Motor neuron (in vitro differentiated cells): Measurements from ENCODE around the gene ADH1A. TPM values are rescaled to one million over a fixed set of nuclear protein-coding genes. Genes with fewer than 3 reads are reported as not detected.
A peak's percentile ranks its signal among the peaks of the same experiment; 100 is the strongest.

ENCODE experiments used
- ATAC-seq, 8 experiments: fragments of 200-7000 bp; cut with Tn5 transposase; replicated peaks in 6 of 8; 2 replicates each; pipeline ENCODE4 v1.8.0; 2021; ENCODE audit warnings: mild to moderate bottlenecking in 8 of 8, moderate library complexity in 8 of 8
- H3K27ac ChIP-seq, 2 donors: fragments of 250-450 bp; sonication (Bioruptor Pico); 2 replicates each; pipeline ENCODE4 v1.9.0; 2021; ENCODE audit warnings: antibody characterized with exemption in 2 of 2, mild to moderate bottlenecking in 2 of 2, moderate library complexity in 1 of 2
- H3K4me1 ChIP-seq, 2 donors: fragments of 250-450 bp; sonication (Bioruptor Pico); replicated peaks in 1 of 2; 2 replicates each; pipeline ENCODE4 v1.6.1; 2021; ENCODE audit warnings: antibody characterized with exemption in 2 of 2, mild to moderate bottlenecking in 2 of 2, moderate library complexity in 1 of 2
- H3K4me3 ChIP-seq, 5 donors: fragments of 250-450 bp; sonication (Bioruptor Pico); 2 replicates each; pipeline ENCODE4 v1.9.0; 2021; ENCODE audit warnings: antibody characterized with exemption in 5 of 5, mild to moderate bottlenecking in 5 of 5, moderate library complexity in 4 of 5
- WGBS, 10 experiments: fragments of 450-650 bp; shearing (Covaris generic); methylation state at CpG; one replicate each; pipeline ENCODE4 v1.0.0; 2022; 5-methylcytosine and 5-hydroxymethylcytosine counted together
- in situ Hi-C, 9 experiments: fragments of 400-800 bp; cut with MboI; loops; one replicate each; pipeline ENCODE4 v1.15.0; 2021; ENCODE audit warnings: low sequenced_read_pairs in 9 of 9, low pct_unique_long_range_greater_than_20kb in 2 of 9; ENCODE audit not compliant: unreplicated experiment in 9 of 9
- total RNA-seq, 8 experiments: library from RNA; unstranded; fragments of 300-600 nt; gene quantifications; 2 replicates each; pipeline versions ENCODE4 v1.2.3 to v1.2.4, GENCODE V29; 2022

ADH1A gene
- total RNA-seq, 8 experiments from 2014 or later = 0.20 to 1.00 TPM; not detected in 6

DNA sequence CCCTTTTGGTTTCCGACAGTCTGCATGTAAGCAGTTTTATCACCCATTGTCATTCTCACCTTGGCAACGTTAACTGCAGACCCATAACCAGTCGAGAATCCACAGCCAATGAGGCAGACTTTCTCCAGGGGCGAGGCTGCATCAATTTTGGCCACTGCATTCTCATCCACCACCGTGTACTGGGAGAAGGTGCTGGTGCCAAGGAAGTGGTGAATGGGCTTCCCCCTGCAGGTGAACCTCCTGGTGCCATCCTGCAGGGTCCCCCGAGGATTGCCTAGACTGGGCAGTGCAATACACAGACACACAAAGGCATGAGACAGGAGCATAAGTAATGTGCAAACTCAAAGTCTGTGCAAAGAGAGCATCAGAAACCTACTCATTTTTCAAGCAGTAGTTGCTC is 25.1 kb upstream of the ADH1A start:
- ATAC-seq = no peak
- H3K27ac ChIP-seq = no peak overlapping the region
- H3K4me1 ChIP-seq = peaks cover 0 to 2% of the 10 kb centered on the region in 2 donors
- in situ Hi-C loops = no loop called here
- H3K4me3 ChIP-seq = no peak overlapping the region
- WGBS, 10 experiments = 0 to 93% (median 76%) methylated on average over 1 to 6 of the region's 6 CpGs

GRCh38 chr4:99314211-99314610 is 23.4 kb upstream of the ADH1A start:
- Histone ChIP-seq H3K4me1 (no peaks in the 10 kb centered on the region), H3K27ac (no peak overlapping the region), H3K4me3 (no peak overlapping the region)
- no peak for ATAC-seq
- in situ Hi-C loops = no loop called here
- WGBS, 10 experiments = 0 to 100% (median 100%) methylated on average over 1 of the region's 1 CpG; no CpG with 5 or more reads in 7 of the 10 experiments

DNA sequence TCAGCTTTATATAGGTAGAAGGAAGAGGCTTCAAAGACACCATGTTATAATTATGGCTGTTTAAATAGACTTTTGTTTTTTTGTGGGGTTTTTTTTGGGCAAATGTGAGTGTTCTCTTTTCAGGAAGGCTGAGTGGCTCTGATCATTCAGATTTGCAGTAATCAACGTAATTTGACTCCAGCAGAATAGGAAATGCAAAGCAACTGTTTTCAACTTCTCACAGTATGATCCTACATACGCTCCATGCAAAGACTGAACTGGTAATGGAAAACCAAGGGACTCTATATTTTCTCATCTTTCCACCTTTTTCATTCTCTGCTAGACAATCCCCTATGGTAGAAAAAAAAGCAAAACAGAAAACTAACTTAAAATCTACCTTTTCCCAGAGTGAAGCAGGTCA is 19.6 kb upstream of the ADH1A start:
- H3K27ac ChIP-seq = no peak overlapping the region
- 0 to 90% (median 63%) methylated on average over 1 to 2 of the region's 2 CpGs for WGBS, 10 experiments
- no peak overlapping the region for H3K4me3 ChIP-seq
- no peaks in the 10 kb centered on the region for H3K4me1 ChIP-seq
- in situ Hi-C loops = no loop called here
- ATAC-seq = peak in 1 of 8 experiments; percentile 61

DNA sequence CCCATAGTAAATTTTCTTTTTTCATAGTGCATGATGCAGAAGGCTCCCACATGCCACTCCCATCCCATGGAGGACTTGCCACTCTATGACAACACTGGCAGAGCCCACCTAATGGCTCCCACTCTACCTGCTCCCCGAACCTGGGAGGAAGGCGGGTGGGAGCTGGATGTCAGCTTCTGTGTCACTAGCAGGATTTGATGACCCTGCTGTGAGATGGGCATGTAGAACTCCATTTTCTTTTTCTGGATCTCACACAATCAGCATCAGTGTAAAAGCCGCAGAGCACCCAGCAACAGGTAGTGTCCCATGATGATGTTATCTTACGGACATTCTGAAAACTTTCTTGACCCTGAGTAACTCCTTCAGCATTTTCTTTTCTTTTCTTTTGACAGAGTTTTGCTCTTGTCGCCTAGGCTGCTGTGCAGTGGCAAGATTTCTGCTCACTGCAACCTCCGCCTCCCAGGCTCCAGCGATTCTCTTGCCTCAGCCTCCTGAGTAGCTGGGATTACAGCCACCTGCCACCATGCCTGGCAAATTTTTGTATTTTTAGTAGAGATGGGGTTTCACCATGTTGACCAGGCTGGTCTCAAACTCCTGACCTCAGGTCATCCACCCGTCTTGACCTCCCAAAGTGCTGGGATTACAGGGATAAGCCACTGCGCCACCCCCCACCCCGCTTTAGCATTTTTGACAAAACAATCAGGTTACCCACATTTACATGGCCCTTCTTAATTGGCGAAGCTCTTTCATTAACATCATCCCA is 15.0 kb upstream of the ADH1A start:
- WGBS, 10 experiments = 40 to 100% (median 88%) methylated on average over 1 to 4 of the region's 11 CpGs; no CpG with 5 or more reads in 2 of the 10 experiments
- in situ Hi-C loops = no loop called here
- Histone ChIP-seq H3K27ac (no peak overlapping the region), H3K4me3 (no peak overlapping the region), H3K4me1 (no peaks in the 10 kb centered on the region)
- ATAC-seq = no peak

- ATAC-seq = no peak
Measured at GRCh38 chr4:99301376-99302164, 10.8 kb upstream of the ADH1A start.

GRCh38 chr4:99300934-99301333 is 10.1 kb upstream of the ADH1A start:
- 0 to 90% (median 60%) methylated on average over 1 to 4 of the region's 4 CpGs; no CpG with 5 or more reads in 1 of the 10 experiments for WGBS, 10 experiments
- ATAC-seq = peak in 3 of 8 experiments; percentile 51 to 73 (median 56)
- Histone ChIP-seq H3K27ac (no peak overlapping the region), H3K4me3 (no peak overlapping the region), H3K4me1 (no peaks in the 10 kb centered on the region)
- in situ Hi-C loops = no loop called here

More at GRCh38 chr4:99301376-99302164, 10.8 kb upstream of the ADH1A start:
- H3K4me3 ChIP-seq = no peak overlapping the region
- H3K4me1 ChIP-seq = no peaks in the 10 kb centered on the region
- H3K27ac ChIP-seq = no peak overlapping the region
- in situ Hi-C loops = no loop called here
- 32 to 92% (median 63%) methylated on average over 2 to 7 of the region's 7 CpGs for WGBS, 10 experiments

GRCh38 chr4:99293357-99293756 is 2.6 kb upstream of the ADH1A start:
- in situ Hi-C loops = no loop called here
- no peak for ATAC-seq
- whole genome bisulfite sequencing, 10 experiments = 21 to 100% (median 91%) methylated on average over 1 to 4 of the region's 5 CpGs; no CpG with 5 or more reads in 6 of the 10 experiments
- H3K27ac ChIP-seq = no peak overlapping the region
- no peak overlapping the region for H3K4me3 ChIP-seq
- no peaks in the 10 kb centered on the region for H3K4me1 ChIP-seq

- no peak for ATAC-seq
- in situ Hi-C loops = no loop called here
- Histone ChIP-seq H3K27ac (no peak overlapping the region), H3K4me1 (no peaks in the 10 kb centered on the region), H3K4me3 (no peak overlapping the region)
Measured at GRCh38 chr4:99285387-99285786, 5.4 kb downstream of the ADH1A start.

DNA sequence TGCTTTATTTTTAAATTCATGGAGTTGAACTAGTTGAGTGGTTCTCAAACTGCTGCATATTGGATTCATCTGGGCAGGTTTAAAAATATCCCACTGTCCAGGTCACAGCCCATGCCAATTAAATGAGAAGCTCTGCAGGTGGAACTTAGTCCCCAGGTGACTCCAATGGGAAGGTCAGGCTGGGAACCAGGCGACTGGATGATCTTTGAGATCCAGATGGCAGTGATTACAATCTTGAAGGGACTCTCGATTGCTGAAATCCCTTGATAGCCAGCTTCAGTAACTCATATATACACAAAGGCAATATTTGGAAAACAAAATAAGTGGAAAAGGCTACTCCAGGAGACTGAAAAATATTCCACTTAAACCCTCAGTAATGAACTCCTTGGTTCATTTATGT is 8.1 kb downstream of the ADH1A start:
- Histone ChIP-seq H3K4me3 (no peak overlapping the region), H3K4me1 (no peaks in the 10 kb centered on the region), H3K27ac (no peak overlapping the region)
- in situ Hi-C loops = no loop called here
- no peak for ATAC-seq
- 0 to 100% (median 49%) methylated on average over 1 to 2 of the region's 2 CpGs; no CpG with 5 or more reads in 4 of the 10 experiments for WGBS, 10 experiments

DNA sequence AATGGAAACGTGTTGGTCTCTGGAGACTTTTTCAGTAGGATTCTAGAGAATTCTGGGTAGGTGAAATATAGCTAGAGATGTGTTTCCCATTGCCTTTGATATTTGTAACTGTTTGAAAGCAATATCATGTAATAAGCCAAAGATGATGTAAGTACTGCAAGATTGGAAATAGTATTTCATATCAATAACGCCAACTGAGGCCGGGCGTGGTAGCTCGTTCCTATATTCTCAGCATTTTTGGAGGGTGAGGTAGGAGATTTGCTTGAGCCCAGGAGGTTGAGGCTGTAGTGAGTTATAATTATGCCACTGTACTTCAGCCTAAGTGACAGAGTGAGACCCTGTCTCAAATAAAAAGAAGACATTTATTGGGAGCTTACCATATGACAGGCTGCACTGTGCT is 9.5 kb downstream of the ADH1A start:
- Histone ChIP-seq H3K4me3 (no peak overlapping the region), H3K4me1 (no peaks in the 10 kb centered on the region), H3K27ac (no peak overlapping the region)
- no peak for ATAC-seq
- WGBS, 10 experiments = 35 to 100% (median 91%) methylated on average over 1 to 5 of the region's 5 CpGs; no CpG with 5 or more reads in 2 of the 10 experiments
- in situ Hi-C loops = no loop called here

DNA sequence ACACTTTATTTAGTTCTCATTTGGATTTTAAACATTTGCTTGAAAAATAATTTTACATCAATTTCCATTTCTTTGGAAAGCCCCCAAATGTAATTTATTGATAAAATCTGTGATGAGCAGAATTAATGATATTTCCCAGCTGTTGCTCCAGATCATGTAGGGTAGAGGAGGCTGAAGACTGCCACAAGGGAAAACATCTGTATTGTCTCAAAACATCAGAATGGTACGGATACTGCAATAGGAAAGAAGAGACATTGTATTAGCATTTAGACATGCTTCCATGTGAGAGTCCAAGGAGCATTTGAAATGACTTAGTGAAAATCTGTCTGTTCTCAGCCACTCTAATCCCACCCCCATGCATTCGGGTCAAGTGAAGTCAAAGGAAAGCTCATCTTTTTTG is 14.4 kb downstream of the ADH1A start:
- no peak for ATAC-seq
- Histone ChIP-seq H3K4me3 (no peak overlapping the region), H3K27ac (no peak overlapping the region), H3K4me1 (no peaks in the 10 kb centered on the region)
- 6 to 100% (median 92%) methylated on average over 1 to 2 of the region's 2 CpGs; no CpG with 5 or more reads in 1 of the 10 experiments for WGBS, 10 experiments
- in situ Hi-C loops = no loop called here

DNA sequence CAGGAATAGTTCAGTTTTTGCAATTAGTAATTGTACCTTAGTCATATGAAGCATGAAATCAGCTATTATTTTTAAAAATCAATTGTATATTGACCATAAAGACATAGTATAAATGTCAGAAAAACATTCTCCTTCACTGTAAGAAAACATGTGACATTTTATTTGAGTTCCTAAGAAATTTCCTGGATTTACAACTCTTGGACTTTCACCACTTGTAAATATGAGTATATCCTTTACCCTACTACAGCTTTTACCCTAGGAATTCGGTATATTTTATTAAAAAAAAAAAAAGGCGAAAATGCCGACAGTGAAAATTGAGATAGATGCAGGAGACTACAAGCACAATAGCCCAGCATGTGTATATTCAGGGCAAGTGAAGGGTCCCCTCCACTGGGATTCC is 14.9 kb downstream of the ADH1A start:
- no peaks in the 10 kb centered on the region for H3K4me1 ChIP-seq
- no peak overlapping the region for H3K4me3 ChIP-seq
- in situ Hi-C loops = no loop called here
- no peak overlapping the region for H3K27ac ChIP-seq
- WGBS, 10 experiments = 59 to 100% (median 93%) methylated on average over 1 to 3 of the region's 3 CpGs
- ATAC-seq = no peak

DNA sequence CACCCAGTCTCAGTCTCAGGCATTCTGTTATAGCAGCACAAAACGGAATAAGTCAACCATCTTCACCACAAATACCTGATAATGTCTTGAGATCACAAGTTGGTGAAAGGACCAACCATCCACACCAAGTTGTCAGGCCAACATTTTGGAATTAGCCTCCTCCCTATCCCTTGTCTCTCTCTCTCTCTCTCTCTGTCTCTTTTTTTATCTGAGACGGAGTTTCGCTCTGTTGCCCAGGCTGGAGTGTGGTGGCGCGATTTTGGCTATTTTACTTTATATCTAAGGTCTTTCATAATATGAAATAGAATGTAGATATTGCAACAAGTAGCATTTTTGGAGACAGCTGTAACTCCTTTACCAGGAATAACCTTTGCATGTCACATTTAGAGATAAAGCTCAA is 15.7 kb downstream of the ADH1A start:
- in situ Hi-C loops = no loop called here
- Histone ChIP-seq H3K27ac (no peak overlapping the region), H3K4me3 (no peak overlapping the region), H3K4me1 (no peaks in the 10 kb centered on the region)
- no peak for ATAC-seq
- WGBS, 10 experiments = 0 to 100% (median 96%) methylated on average over 1 to 5 of the region's 5 CpGs; no CpG with 5 or more reads in 3 of the 10 experiments
